ENCODE data around the gene SAMHD1.

The SAMHD1 gene

DNA sequence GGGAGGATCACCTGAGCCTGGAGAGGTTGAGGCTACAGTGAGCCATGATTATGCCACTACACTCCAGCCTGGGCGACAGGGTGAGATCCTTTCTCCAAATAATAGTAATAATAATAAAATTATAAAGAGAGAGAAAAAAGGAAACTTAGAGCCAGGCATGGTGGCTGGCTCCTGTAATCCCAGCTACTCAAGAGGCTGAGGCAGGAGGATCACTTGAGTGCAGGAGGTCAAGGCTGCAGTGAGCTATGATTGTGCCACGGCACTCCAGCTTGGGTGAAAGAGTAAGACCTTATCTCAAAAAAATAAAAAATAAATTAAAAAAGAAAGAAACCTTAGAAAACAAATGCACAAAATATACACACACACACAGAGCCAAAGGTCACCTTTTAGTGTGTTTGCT lies 5.2 kb upstream of the SAMHD1 start:
- no peak overlapping the region for H3K4me2 ChIP-seq (ENCODE audit: low read length)
- DNase-seq: no peak
- H4K5ac ChIP-seq (ENCODE audit: low read length): no peak overlapping the region
- H2BK120ac ChIP-seq (ENCODE audit: low read depth, low read length): no peak overlapping the region
- no peaks in the 10 kb centered on the region for H3K36me3 ChIP-seq (ENCODE audit: control insufficient read depth, insufficient read depth, low read length)
- no peak overlapping the region for H3K23ac ChIP-seq (ENCODE audit: low read length)
- H3K79me2 ChIP-seq (ENCODE audit: control insufficient read depth, insufficient read depth, low read length): no peaks in the 10 kb centered on the region
- H4K8ac ChIP-seq (ENCODE audit: low read depth, low read length): no peak overlapping the region
- no peak overlapping the region for H3K56ac ChIP-seq (ENCODE audit: low read length)
- no CpG with 5 or more reads among the region's 2 CpGs for WGBS (ENCODE audit: extremely low coverage, insufficient coverage, low lambda C conversion rate)
- H3K4ac ChIP-seq (ENCODE audit: low read depth, low read length): no peak overlapping the region
- H3K18ac ChIP-seq (ENCODE audit: low read length): no peak overlapping the region
- H3K79me1 ChIP-seq (ENCODE audit: low read length): no peaks in the 10 kb centered on the region
- no peak overlapping the region for H2BK15ac ChIP-seq (replicated peaks; ENCODE audit: low read depth)
- H3K4me3 ChIP-seq (ENCODE audit: low read length): no peak overlapping the region
- H3K9ac ChIP-seq (ENCODE audit: low read length): no peak overlapping the region
- H3K4me1 ChIP-seq (ENCODE audit: control insufficient read depth, low read depth, low read length): no peaks in the 10 kb centered on the region
- no peaks in the 10 kb centered on the region for H3K27me3 ChIP-seq (ENCODE audit: insufficient read depth, low read length, poor library complexity)
- H3K27ac ChIP-seq (ENCODE audit: low read depth, low read length): no peak overlapping the region
- H2AK5ac ChIP-seq (ENCODE audit: low read length): no peak overlapping the region
- H2BK5ac ChIP-seq (ENCODE audit: low read length): no peak overlapping the region

DNA sequence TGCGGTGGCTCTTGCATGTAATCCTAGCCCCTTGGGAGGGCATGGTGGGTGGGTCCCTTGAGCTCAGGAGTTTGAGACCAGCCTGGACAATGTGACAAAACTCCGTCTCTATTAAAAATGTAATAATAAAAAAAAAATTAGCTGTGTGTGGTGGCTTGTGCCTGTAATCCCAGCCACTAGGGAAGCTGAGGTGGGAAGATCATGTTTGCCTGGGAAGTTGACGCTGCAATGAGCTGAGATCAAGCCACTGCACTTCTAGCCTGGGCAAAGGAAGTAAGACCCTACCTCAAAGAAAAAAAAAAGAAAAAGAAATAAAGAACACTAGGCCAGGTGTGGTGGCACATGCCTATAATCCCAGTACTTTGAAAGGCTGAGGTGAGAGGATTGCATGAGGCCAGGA lies 4.5 kb upstream of the SAMHD1 start:
- Histone ChIP-seq H3K23ac (ENCODE audit: low read length) (no peak overlapping the region), H3K79me2 (ENCODE audit: control insufficient read depth, insufficient read depth, low read length) (no peaks in the 10 kb centered on the region), H3K27ac (ENCODE audit: low read depth, low read length) (no peak overlapping the region), H3K36me3 (ENCODE audit: control insufficient read depth, insufficient read depth, low read length) (no peaks in the 10 kb centered on the region), H3K18ac (ENCODE audit: low read length) (no peak overlapping the region), H3K56ac (ENCODE audit: low read length) (no peak overlapping the region), H2BK15ac (replicated peaks; ENCODE audit: low read depth) (no peak overlapping the region), H2AK5ac (ENCODE audit: low read length) (no peak overlapping the region), H3K4me1 (ENCODE audit: control insufficient read depth, low read depth, low read length) (no peaks in the 10 kb centered on the region), H3K4me3 (ENCODE audit: low read length) (no peak overlapping the region), H4K5ac (ENCODE audit: low read length) (no peak overlapping the region), H2BK120ac (ENCODE audit: low read depth, low read length) (no peak overlapping the region), H3K4ac (ENCODE audit: low read depth, low read length) (no peak overlapping the region), H2BK5ac (ENCODE audit: low read length) (no peak overlapping the region), H3K27me3 (ENCODE audit: insufficient read depth, low read length, poor library complexity) (no peaks in the 10 kb centered on the region), H3K4me2 (ENCODE audit: low read length) (no peak overlapping the region), H3K79me1 (ENCODE audit: low read length) (no peaks in the 10 kb centered on the region), H3K9ac (ENCODE audit: low read length) (no peak overlapping the region), H4K8ac (ENCODE audit: low read depth, low read length) (no peak overlapping the region)
- no CpG with 5 or more reads among the region's 3 CpGs for WGBS (ENCODE audit: extremely low coverage, insufficient coverage, low lambda C conversion rate)
- no peak for DNase-seq

DNA sequence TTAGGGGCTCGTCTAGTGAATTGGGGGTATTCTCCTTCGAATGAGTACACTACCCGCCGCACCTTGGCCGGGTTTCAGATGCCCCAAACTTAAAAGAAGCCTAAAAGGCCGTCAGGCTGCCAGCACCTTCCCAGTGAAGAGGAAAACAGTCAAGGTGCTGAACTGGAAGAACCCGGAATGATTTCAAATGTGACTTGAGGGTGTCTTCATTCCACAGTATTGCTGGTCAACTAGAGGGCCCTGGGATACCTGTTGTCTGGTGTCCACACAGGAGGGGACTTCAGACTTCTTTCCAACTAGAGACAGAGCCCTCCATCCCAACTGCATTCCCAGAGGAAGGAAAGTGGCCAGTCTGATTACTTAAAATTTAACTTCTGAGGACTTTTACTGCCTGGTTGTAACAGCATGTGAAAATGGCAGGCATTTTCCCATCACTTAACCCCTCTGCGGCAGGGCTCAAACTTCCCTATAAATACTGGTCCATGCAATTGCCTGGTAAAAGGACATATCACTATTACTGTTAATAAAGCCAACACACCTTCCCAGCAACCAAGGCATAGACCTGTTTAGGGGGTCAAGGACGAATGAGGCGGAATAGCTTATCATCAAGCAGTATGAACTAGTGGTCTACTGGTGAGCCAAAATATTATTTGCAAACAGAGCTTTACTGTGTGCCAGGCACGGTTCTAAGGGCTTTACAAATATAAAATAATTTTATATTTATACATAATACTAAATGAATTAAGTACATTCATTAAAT lies 651 bp upstream of the SAMHD1 start:
- H2BK15ac ChIP-seq (replicated peaks; ENCODE audit: low read depth): no peak overlapping the region
- no peak overlapping the region for H2BK5ac ChIP-seq (ENCODE audit: low read length)
- no peak overlapping the region for H3K4ac ChIP-seq (ENCODE audit: low read depth, low read length)
- no peak overlapping the region for H3K18ac ChIP-seq (ENCODE audit: low read length)
- no peak overlapping the region for H3K27ac ChIP-seq (ENCODE audit: low read depth, low read length)
- H3K4me1 ChIP-seq (ENCODE audit: control insufficient read depth, low read depth, low read length): no peaks in the 10 kb centered on the region
- peak overlapping the region; percentile 47 for H3K4me3 ChIP-seq (ENCODE audit: low read length)
- H2BK120ac ChIP-seq (ENCODE audit: low read depth, low read length): no peak overlapping the region
- no peak for DNase-seq
- H3K27me3 ChIP-seq (ENCODE audit: insufficient read depth, low read length, poor library complexity): peaks cover 11% of the 10 kb centered on the region
- WGBS (ENCODE audit: extremely low coverage, insufficient coverage, low lambda C conversion rate): no CpG with 5 or more reads among the region's 11 CpGs
- no peaks in the 10 kb centered on the region for H3K36me3 ChIP-seq (ENCODE audit: control insufficient read depth, insufficient read depth, low read length)
- H3K4me2 ChIP-seq (ENCODE audit: low read length): peak overlapping the region; percentile 72
- H3K79me2 ChIP-seq (ENCODE audit: control insufficient read depth, insufficient read depth, low read length): no peaks in the 10 kb centered on the region
- no peak overlapping the region for H2AK5ac ChIP-seq (ENCODE audit: low read length)
- H3K23ac ChIP-seq (ENCODE audit: low read length): peak overlapping the region; percentile 56
- peak overlapping the region; percentile 91 for H4K8ac ChIP-seq (ENCODE audit: low read depth, low read length)
- peak overlapping the region; percentile 85 for H3K56ac ChIP-seq (ENCODE audit: low read length)
- peak overlapping the region; percentile 52 for H4K5ac ChIP-seq (ENCODE audit: low read length)
- peak overlapping the region; percentile 70 for H3K9ac ChIP-seq (ENCODE audit: low read length)
- no peaks in the 10 kb centered on the region for H3K79me1 ChIP-seq (ENCODE audit: low read length)

DNA sequence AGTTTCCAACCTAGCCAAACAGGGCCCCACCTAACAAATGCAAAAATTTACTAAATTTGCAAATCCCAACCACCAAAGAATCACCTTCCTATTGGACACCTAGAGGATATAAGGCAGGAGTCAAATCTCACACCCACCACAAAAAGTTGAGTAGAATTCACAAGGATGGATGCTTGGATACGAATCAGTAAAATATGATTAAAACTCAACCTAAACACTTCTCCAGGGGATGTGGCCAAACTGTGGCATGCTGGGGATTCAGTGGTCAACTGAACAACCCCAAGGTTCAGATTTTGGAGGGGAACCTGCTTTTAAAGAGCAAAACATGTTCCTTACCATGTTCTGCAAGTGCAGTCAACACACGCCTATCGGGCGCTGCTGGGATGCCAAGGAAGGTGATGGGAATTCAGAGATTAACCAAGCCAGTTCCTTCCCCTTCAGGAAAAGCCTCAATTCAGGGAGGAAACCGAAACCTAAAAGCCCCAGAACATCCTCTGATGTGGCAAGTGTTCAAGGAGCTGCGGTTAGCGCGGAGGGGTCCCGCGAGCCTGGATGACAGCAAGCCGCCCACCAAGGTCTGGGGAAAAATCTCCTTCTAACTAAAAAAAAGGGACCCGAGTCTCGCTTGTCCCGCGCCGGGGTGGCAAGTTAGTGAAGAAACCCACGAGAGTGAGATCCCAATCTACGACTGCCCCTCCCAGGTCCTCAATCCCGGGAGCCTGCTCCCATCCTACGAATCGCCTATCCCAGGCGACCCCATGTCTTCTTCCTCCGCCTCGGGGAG lies 902 bp downstream of the SAMHD1 start:
- H3K79me1 ChIP-seq (ENCODE audit: low read length): no peaks in the 10 kb centered on the region
- no peak overlapping the region for H2AK5ac ChIP-seq (ENCODE audit: low read length)
- no peak overlapping the region for H2BK5ac ChIP-seq (ENCODE audit: low read length)
- H3K4me2 ChIP-seq (ENCODE audit: low read length): peak overlapping the region; percentile 99
- peak overlapping the region; percentile 61 for H3K9ac ChIP-seq (ENCODE audit: low read length)
- no CpG with 5 or more reads among the region's 24 CpGs for WGBS (ENCODE audit: extremely low coverage, insufficient coverage, low lambda C conversion rate)
- H3K27me3 ChIP-seq (ENCODE audit: insufficient read depth, low read length, poor library complexity): peaks cover 11% of the 10 kb centered on the region
- H4K5ac ChIP-seq (ENCODE audit: low read length): no peak overlapping the region
- H3K4ac ChIP-seq (ENCODE audit: low read depth, low read length): no peak overlapping the region
- no peak overlapping the region for H3K23ac ChIP-seq (ENCODE audit: low read length)
- H3K4me3 ChIP-seq (ENCODE audit: low read length): peak overlapping the region; percentile 78
- peak; percentile 45 for DNase-seq
- H3K18ac ChIP-seq (ENCODE audit: low read length): no peak overlapping the region
- H3K27ac ChIP-seq (ENCODE audit: low read depth, low read length): no peak overlapping the region
- H2BK15ac ChIP-seq (replicated peaks; ENCODE audit: low read depth): no peak overlapping the region
- H2BK120ac ChIP-seq (ENCODE audit: low read depth, low read length): no peak overlapping the region
- H3K79me2 ChIP-seq (ENCODE audit: control insufficient read depth, insufficient read depth, low read length): no peaks in the 10 kb centered on the region
- no peaks in the 10 kb centered on the region for H3K36me3 ChIP-seq (ENCODE audit: control insufficient read depth, insufficient read depth, low read length)
- H3K4me1 ChIP-seq (ENCODE audit: control insufficient read depth, low read depth, low read length): no peaks in the 10 kb centered on the region
- H4K8ac ChIP-seq (ENCODE audit: low read depth, low read length): no peak overlapping the region
- H3K56ac ChIP-seq (ENCODE audit: low read length): peak overlapping the region; percentile 65

DNA sequence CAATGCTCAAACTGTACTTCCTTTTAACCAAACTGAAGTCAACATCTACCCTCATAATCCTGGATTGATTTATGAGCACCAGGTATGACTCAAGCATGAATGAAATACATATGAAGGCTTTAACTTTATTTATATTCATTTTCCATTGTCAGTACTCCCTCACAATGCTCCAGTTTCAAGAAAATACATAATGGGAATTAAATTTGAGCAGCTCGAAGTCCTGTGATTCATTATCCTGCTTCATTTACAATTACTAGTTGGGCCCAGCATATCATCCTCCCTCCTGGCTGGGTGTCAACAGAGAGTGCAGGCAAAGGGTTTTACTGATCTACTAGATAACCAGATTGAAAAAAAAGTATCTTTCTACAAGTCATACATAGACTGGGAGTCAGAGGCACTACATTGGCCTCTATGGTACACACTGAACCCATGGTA lies 10.1 kb downstream of the SAMHD1 start:
- no peaks in the 10 kb centered on the region for H3K36me3 ChIP-seq (ENCODE audit: control insufficient read depth, insufficient read depth, low read length)
- H4K8ac ChIP-seq (ENCODE audit: low read depth, low read length): no peak overlapping the region
- no peak overlapping the region for H3K4ac ChIP-seq (ENCODE audit: low read depth, low read length)
- no peaks in the 10 kb centered on the region for H3K27me3 ChIP-seq (ENCODE audit: insufficient read depth, low read length, poor library complexity)
- H3K4me3 ChIP-seq (ENCODE audit: low read length): no peak overlapping the region
- H2BK15ac ChIP-seq (replicated peaks; ENCODE audit: low read depth): no peak overlapping the region
- H3K9ac ChIP-seq (ENCODE audit: low read length): no peak overlapping the region
- no peak overlapping the region for H2BK5ac ChIP-seq (ENCODE audit: low read length)
- no peak overlapping the region for H2BK120ac ChIP-seq (ENCODE audit: low read depth, low read length)
- no peak for DNase-seq
- no peak overlapping the region for H4K5ac ChIP-seq (ENCODE audit: low read length)
- WGBS (ENCODE audit: extremely low coverage, insufficient coverage, low lambda C conversion rate): no CpG with 5 or more reads among the region's 1 CpG
- H2AK5ac ChIP-seq (ENCODE audit: low read length): no peak overlapping the region
- no peak overlapping the region for H3K18ac ChIP-seq (ENCODE audit: low read length)
- no peak overlapping the region for H3K56ac ChIP-seq (ENCODE audit: low read length)
- no peak overlapping the region for H3K23ac ChIP-seq (ENCODE audit: low read length)
- no peak overlapping the region for H3K27ac ChIP-seq (ENCODE audit: low read depth, low read length)
- H3K79me2 ChIP-seq (ENCODE audit: control insufficient read depth, insufficient read depth, low read length): no peaks in the 10 kb centered on the region
- no peaks in the 10 kb centered on the region for H3K79me1 ChIP-seq (ENCODE audit: low read length)
- H3K4me1 ChIP-seq (ENCODE audit: control insufficient read depth, low read depth, low read length): no peaks in the 10 kb centered on the region
- H3K4me2 ChIP-seq (ENCODE audit: low read length): no peak overlapping the region

Data from mesendoderm (in vitro differentiated cells).